ENCODE data around the gene CES2.

The CES2 gene

GRCh38 chr16:66902648-66903543 lies 32.4 kb upstream of the CES2 start:
- DNase-seq: no peak

GRCh38 chr16:66903544-66904427 lies 31.5 kb upstream of the CES2 start:
- no peak for DNase-seq

GRCh38 chr16:66904428-66904845 lies 30.9 kb upstream of the CES2 start:
- DNase-seq: no peak

- no peak for DNase-seq
Measured at GRCh38 chr16:66904846-66905632, 30.3 kb upstream of the CES2 start.

GRCh38 chr16:66905633-66906539 lies 29.4 kb upstream of the CES2 start:
- DNase-seq: peak; percentile 31

GRCh38 chr16:66906916-66907836 lies 28.1 kb upstream of the CES2 start:
- DNase-seq: no peak

GRCh38 chr16:66908116-66908515 lies 27.2 kb upstream of the CES2 start:
- no peak for DNase-seq

GRCh38 chr16:66908762-66909559 lies 26.4 kb upstream of the CES2 start:
- DNase-seq: no peak

- DNase-seq: no peak
Measured at GRCh38 chr16:66910175-66910940, 25.0 kb upstream of the CES2 start.

GRCh38 chr16:66911112-66911511 lies 24.2 kb upstream of the CES2 start:
- DNase-seq: no peak

- no peak for DNase-seq
Measured at GRCh38 chr16:66911801-66912200, 23.5 kb upstream of the CES2 start.

GRCh38 chr16:66913081-66913480 lies 22.2 kb upstream of the CES2 start:
- DNase-seq: no peak

- DNase-seq: no peak
Measured at GRCh38 chr16:66913711-66914110, 21.6 kb upstream of the CES2 start.

- DNase-seq: no peak
Measured at GRCh38 chr16:66914541-66914940, 20.8 kb upstream of the CES2 start.

- no peak for DNase-seq
Measured at GRCh38 chr16:66915041-66915440, 20.3 kb upstream of the CES2 start.

- DNase-seq: no peak
Measured at GRCh38 chr16:66916518-66916917, 18.8 kb upstream of the CES2 start.

- no peak for DNase-seq
Measured at GRCh38 chr16:66917741-66918140, 17.6 kb upstream of the CES2 start.

- no peak for DNase-seq
Measured at GRCh38 chr16:66918355-66918754, 17.0 kb upstream of the CES2 start.

Measured in NCI-H2029 (cell line).